ENCODE data around the gene CHTF18. TPM values are rescaled to one million over a fixed set of nuclear protein-coding genes. Genes with fewer than 3 reads are reported as not detected.

CHTF18 gene
- total RNA-seq, 4 donors from 2014 or later: 5.0 to 17.8 (median 7.3) TPM

DNA sequence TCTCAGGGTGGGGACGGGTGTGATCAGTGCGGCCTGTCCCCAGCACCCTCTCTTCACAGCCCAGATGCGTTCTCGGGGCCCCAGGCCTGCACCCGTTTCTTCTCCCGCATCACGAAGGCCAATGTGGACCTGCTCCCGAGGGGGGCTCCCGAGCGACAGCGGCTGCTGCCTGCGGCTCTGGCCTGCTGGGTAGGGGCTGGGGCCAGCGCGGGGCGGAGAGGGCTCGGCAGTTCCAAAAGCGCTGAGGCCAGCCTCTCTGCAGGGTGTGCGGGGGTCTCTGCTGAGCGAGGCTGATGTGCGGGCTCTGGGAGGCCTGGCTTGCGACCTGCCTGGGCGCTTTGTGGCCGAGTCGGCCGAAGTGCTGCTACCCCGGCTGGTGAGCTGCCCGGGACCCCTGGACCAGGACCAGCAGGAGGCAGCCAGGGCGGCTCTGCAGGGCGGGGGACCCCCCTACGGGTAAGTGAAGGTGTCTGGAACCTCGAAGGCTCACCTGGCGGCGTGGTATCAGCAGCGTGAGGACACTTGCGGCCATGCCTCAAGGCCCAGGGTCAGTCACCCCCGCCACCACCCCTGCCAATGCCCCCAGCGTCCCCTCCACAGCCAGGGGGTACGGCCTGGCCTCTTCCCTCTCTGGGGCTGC, 23.5 kb upstream of the CHTF18 start:
- Histone ChIP-seq H3K36me3 (no peaks in the 10 kb centered on the region), H3K9me3 (no peaks in the 10 kb centered on the region), H3K4me3 (no peak overlapping the region), H3K27ac (no peak overlapping the region), H3K27me3 (peaks cover 0 to 67% (median 0%) of the 10 kb centered on the region in 4 donors), H3K4me1 (peaks cover 7 to 33% (median 7%) of the 10 kb centered on the region in 3 donors)
- intact Hi-C loops (cut with DNase I): no loop called here
- TF ChIP-seq, protein P1, sequence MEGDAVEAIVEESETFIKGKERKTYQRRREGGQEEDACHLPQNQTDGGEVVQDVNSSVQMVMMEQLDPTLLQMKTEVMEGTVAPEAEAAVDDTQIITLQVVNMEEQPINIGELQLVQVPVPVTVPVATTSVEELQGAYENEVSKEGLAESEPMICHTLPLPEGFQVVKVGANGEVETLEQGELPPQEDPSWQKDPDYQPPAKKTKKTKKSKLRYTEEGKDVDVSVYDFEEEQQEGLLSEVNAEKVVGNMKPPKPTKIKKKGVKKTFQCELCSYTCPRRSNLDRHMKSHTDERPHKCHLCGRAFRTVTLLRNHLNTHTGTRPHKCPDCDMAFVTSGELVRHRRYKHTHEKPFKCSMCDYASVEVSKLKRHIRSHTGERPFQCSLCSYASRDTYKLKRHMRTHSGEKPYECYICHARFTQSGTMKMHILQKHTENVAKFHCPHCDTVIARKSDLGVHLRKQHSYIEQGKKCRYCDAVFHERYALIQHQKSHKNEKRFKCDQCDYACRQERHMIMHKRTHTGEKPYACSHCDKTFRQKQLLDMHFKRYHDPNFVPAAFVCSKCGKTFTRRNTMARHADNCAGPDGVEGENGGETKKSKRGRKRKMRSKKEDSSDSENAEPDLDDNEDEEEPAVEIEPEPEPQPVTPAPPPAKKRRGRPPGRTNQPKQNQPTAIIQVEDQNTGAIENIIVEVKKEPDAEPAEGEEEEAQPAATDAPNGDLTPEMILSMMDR (IDR thresholded peaks at IDR 0.05): no peak
- no peak for TF ChIP-seq POLR2A (IDR thresholded peaks at IDR 0.05)
- no CpG with 5 or more reads among the region's 38 CpGs for WGBS, 2 donors
- no peak for DNase-seq

GRCh38 chr16:765488-765865, 22.9 kb upstream of the CHTF18 start:
- Histone ChIP-seq H3K36me3 (no peaks in the 10 kb centered on the region), H3K9me3 (no peaks in the 10 kb centered on the region), H3K27ac (no peak overlapping the region), H3K4me3 (no peak overlapping the region), H3K27me3 (peaks cover 0 to 65% (median 0%) of the 10 kb centered on the region in 4 donors), H3K4me1 (peaks cover 3 to 28% (median 4%) of the 10 kb centered on the region in 3 donors)
- intact Hi-C loops (cut with DNase I): no loop called here
- TF ChIP-seq, protein P1 (IDR thresholded peaks at IDR 0.05): no peak
- no peak for TF ChIP-seq POLR2A (IDR thresholded peaks at IDR 0.05)
- no peak for DNase-seq
- WGBS, 2 donors: 92% methylated on average over 4 of the region's 29 CpGs; no CpG with 5 or more reads in 1 of the 2 donors

DNA sequence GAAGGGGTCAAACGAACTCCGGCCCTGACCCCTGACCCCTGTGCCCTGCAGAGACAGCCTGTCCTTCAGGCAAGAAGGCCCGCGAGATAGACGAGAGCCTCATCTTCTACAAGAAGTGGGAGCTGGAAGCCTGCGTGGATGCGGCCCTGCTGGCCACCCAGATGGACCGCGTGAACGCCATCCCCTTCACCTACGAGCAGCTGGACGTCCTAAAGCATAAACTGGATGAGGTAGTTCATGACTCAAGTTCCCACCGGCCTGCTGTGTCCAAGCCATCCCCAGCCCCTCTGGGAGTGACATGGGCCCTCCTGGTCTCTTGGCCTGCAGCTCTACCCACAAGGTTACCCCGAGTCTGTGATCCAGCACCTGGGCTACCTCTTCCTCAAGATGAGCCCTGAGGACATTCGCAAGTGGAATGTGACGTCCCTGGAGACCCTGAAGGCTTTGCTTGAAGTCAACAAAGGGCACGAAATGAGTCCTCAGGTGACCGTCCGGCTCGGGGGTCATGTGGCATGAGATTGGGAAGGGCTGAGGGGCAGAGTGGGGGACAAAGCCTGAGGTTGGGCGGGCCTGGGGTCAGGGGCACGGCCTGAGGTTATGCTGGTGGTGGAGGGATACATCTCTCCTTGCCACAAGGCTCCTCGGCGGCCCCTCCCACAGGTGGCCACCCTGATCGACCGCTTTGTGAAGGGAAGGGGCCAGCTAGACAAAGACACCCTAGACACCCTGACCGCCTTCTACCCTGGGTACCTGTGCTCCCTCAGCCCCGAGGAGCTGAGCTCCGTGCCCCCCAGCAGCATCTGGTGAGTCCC, 22.2 kb upstream of the CHTF18 start:
- 88% methylated on average over 6 of the region's 29 CpGs; no CpG with 5 or more reads in 1 of the 2 donors for WGBS, 2 donors
- DNase-seq: no peak
- Histone ChIP-seq H3K4me1 (peaks cover 0 to 21% (median 0%) of the 10 kb centered on the region in 3 donors), H3K27me3 (peaks cover 0 to 61% (median 0%) of the 10 kb centered on the region in 4 donors), H3K9me3 (no peaks in the 10 kb centered on the region), H3K27ac (no peak overlapping the region), H3K36me3 (no peaks in the 10 kb centered on the region), H3K4me3 (no peak overlapping the region)
- intact Hi-C loops (cut with DNase I): no loop called here
- no peak for TF ChIP-seq POLR2A (IDR thresholded peaks at IDR 0.05)
- TF ChIP-seq, protein P1 (IDR thresholded peaks at IDR 0.05): no peak

GRCh38 chr16:766820-767640, 21.4 kb upstream of the CHTF18 start:
- Histone ChIP-seq H3K4me3 (no peak overlapping the region), H3K27ac (no peak overlapping the region), H3K4me1 (peaks cover 0 to 13% (median 0%) of the 10 kb centered on the region in 3 donors), H3K9me3 (no peaks in the 10 kb centered on the region), H3K36me3 (no peaks in the 10 kb centered on the region), H3K27me3 (peaks cover 0 to 55% (median 0%) of the 10 kb centered on the region in 4 donors)
- intact Hi-C loops (cut with DNase I): no loop called here
- TF ChIP-seq, protein P1 (IDR thresholded peaks at IDR 0.05): no peak
- TF ChIP-seq POLR2A (IDR thresholded peaks at IDR 0.05): no peak
- no CpG with 5 or more reads among the region's 48 CpGs for WGBS, 2 donors
- DNase-seq: no peak

Measured in esophagus squamous epithelium (tissue), 5 donors.